ENCODE results near the gene LRRFIP1. TPM values are rescaled to one million over a fixed set of nuclear protein-coding genes. Genes with fewer than 3 reads are reported as not detected.

Gene LRRFIP1
- total RNA-seq, 1 donor from 2014 or later, result 157 TPM

DNA sequence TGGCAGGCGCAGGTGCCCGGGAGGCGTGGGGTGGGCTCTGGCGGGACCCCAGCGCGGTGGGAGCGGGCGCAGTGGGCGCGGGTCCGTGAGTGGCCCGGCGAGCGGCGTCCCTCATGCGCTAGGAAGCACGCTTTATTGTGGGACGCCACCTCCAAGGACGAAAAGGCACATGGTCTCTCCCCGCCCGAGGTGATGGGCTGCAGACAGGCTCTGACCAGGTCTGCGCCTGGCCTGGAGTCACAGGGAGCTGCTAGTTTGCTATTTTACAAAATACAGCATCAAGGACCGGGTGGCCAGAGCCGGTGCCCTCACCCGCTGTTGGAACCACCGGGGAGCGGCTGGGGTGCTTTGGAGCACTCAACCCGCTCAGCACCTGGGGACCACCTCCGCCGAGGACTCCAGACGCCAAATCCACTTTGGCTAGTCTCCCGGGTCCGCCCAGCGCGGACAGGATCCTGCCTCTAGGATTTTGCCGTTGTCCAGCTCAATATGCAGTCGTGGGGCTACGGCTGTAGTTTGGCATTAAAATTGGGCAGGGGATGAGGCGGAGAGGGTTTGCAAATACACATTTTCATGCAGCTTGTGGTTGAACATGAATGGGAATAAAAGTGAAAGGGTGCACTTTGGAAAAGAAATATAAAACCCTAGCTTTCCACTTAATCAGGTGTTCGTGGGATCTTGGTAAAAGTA is 65.4 kb downstream of the LRRFIP1 start:
- intact Hi-C loops (cut with DNase I), result no loop called here
- DNase-seq (ENCODE audit: low spot score), result no peak

DNA sequence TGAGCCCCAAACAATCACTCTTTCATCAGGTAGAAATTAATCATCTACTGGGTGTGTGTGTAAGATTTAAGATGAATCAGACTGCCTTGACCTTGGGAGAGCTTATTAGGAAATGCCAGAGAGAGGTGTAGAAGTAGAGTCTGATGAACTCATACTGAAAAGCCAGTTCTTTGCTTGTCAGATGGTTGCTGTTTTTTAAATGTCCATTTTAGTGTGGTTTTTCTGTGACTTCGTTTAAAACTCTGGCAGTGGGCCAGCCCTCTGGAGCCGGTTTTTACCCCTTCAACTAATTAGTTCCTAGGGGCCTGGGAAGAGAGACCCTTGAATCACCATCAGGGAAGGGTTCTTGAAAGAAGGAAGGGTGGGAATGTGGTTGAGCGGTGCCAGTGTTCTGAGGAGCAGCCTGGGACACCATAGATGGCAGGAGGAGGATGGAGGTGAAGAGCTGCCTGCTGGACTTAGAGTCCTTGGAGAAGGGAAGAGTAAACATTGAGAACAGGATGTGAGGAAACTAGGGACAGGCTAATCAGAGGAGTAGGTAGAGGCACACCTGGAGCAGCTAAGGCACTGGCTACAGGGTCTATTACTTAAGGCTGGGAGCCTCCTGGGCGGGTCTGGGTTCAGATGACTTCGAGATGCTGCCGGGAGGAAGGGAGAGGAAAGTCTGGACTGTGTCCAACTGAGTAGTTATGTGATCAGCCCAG is 66.1 kb downstream of the LRRFIP1 start:
- DNase-seq (ENCODE audit: low spot score), result no peak
- intact Hi-C loops (cut with DNase I), result no loop called here

DNA sequence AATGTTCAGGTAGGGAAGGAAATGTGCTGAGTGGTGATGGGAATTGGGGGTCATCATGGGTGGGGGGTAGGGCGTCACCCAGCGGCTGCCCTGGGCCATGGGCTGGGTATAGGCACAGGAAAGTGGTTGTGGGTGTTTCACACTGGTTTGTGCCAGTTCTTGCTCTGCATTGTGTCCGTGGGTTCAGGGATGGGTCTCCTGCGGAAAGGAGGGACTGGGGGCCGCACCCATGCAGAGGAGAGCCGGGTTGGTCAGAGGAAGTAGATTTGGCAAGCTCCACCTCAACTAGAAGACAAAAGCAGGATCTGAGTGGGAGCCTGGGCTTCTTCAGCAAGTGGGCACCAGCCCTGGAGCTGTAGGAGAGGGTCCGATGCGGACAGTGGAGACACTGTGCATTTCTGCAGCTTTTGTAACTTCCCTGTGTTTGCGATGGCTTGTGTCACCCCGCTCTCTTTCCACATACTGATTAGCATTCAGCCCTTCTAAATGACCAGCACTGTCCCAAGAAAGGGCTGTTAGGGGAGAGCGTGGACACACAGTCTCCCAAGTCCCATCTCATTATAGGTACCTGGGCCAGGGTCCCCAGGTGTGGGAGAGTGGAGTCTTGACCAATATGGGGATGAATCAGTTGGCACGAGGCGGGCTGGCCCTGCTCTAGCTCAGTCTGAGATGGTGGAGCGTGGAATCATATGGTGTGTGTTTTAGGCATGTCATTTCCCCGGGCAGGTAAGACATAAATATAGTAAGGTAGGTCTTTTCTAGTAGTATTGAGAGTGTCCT is 67.2 kb downstream of the LRRFIP1 start:
- DNase-seq (ENCODE audit: low spot score), result no peak
- intact Hi-C loops (cut with DNase I), result loop anchor here (2.0 kb wide), 1 partner anchor 38 kb away; no protein-coding TSS in a partner anchor

DNA sequence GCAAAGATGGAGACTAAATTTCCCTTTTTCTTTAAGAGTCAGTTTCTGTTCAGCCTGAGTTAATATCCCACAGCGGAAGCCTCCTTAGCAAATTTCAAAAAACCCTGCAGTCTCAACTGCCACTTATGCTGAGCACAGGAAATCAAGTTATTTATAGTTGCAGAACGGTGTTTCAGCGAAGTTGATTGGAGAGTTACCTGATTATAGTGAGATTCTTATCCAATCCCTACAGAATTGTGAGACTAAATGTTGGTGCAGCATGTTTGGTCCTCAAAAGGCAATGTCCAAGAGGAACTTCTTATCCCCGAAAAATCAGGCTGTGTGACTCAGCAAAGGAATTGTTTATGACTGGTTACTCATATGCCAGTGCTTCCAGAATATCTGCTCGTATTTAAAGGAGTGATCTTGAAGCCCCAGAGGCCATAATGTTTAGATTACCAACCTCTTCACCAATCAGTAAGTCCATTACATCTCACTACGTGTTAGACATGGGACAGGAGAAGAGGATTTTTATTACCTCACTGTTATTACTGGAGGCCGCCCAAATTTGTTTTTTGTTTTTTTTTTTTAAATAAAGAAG is 67.9 kb downstream of the LRRFIP1 start:
- DNase-seq (ENCODE audit: low spot score), result no peak
- intact Hi-C loops (cut with DNase I), result loop anchor here (2.0 kb wide), 1 partner anchor 38 kb away; no protein-coding TSS in a partner anchor

DNA sequence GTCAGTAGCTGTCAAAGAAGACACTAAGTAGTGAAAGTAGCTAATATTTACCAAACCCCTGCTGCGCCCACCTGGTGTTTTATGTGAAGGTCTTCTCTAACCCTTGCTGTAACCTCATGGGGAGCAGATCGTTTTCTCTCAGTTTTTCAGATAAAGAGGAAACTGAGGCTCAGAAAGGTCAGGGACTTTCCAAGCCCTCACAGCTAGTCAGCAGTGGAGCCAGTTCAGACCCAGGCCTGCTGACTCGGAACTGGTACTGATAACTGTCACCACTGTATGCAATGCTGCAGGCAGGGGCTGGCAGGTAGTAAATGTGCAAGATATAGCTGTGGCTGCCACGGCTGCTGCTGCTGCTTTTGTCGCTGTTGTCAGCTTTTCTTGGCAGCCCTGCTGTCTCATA is 69.1 kb downstream of the LRRFIP1 start:
- intact Hi-C loops (cut with DNase I), result no loop called here
- no peak for DNase-seq (ENCODE audit: low spot score)

DNA sequence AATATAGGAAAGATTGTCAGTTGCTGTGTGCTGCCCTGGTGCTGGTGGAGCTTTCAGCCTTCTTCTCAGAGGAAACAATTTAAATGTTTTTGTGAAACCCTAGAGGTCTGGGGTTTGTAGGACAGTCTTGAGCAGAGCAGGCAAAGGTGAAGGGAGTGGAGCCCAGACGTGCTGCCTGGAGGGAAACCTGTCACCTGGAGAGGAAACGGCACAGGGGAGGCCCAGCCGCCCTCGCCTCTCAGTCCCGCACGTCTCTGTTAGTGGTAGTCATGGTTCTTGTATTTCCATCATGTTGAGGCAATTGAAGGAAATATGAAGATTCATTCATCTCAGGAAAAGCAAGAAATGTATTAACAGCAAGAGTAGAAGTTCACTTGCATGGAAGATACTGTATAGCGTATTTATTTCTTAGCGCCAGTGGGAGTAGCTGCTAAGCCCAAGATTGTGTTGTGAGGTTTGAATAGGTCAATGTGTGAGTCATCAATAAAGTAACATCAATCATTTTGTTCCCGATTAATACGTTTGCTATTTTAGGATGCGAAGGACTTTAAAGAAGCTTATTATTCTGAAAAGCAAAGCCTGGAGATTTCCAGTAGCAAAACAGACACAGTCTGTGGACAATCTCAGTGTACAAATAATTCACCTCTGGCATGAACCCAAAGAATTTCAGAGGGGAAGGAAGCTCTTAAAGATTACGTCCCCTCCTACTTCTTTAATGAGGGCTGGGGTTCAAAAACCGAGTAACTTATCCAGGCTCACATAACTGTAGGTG is 70.4 kb downstream of the LRRFIP1 start:
- intact Hi-C loops (cut with DNase I), result no loop called here

DNA sequence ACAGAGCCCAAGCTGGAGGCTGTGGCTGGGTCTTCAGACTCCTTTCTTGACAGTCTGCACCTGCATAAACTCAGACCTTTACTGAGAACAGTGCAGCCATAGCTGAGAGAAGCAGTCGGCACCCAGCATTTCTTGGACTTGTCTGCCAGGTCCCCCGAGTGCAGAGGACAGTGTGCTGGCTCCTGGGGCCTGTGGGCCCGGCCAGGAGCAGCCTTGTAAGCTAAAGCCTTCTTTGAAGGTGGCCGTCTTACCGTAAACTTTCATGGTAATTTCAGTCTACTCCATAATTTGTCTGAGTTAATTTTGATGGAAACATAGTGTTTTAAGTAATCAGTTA is 70.9 kb downstream of the LRRFIP1 start:
- intact Hi-C loops (cut with DNase I), result no loop called here

More for the DNA sequence above, 70.4 kb downstream of the LRRFIP1 start:
- no peak for DNase-seq (ENCODE audit: low spot score)

DNA sequence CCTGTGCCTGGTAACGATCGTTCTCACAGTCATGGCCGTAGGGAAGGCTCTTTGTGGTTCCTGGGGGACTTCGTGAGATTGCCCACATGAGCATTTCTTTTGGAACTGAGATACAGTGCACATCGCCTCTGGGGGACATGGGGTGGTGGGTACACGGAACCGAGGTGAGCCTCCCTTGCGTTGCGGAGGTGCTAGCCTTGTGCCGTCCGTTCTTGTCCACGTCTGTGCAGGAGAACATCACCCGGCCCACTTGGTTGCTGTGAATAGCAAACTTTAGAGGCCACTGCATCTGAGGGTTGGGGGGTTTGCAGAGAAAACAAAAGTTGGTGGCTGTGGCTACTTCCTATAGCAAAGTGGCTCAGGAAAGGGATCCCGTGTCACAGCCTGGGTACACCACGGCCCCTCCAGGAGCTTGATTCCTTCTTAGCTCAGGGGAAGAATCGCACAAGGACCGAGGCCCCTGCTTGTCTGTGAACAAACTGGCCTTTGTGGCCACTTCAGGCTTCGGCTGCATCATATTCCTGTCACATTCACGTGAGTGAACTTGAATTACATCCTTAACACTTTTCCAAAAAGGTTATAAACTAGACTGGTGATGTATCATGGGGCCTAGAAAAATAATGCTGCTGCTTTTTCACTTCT is 72.6 kb downstream of the LRRFIP1 start:
- intact Hi-C loops (cut with DNase I), result no loop called here
- no peak for DNase-seq (ENCODE audit: low spot score)

More for the DNA sequence above, 70.9 kb downstream of the LRRFIP1 start:
- DNase-seq (ENCODE audit: low spot score), result no peak

DNA sequence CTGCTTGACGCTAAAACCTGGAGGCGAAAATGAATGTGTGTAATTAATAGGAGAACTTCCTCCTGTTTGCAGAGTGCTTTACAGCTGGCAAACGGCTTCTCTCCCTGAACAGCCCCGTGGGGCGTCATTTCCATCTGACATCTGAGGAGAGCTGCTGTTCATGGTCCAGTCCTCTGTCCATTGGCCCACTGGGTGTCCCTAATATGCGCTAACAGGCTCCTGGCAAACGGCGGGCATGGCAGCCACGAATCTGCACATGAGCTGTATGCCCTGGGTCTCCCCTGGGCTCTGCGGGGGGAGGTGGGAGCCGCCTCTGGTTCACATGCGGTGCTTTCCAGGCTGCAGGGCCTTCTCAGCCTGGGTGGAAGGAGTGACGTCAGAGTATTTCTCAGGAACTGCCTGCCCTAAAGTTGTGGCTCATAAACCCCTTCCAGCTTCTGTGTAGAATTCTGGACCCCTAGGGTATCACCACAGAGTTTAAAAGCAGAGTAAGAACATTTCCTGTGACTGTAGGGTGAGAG is 73.2 kb downstream of the LRRFIP1 start:
- no peak for DNase-seq (ENCODE audit: low spot score)
- intact Hi-C loops (cut with DNase I), result no loop called here

DNA sequence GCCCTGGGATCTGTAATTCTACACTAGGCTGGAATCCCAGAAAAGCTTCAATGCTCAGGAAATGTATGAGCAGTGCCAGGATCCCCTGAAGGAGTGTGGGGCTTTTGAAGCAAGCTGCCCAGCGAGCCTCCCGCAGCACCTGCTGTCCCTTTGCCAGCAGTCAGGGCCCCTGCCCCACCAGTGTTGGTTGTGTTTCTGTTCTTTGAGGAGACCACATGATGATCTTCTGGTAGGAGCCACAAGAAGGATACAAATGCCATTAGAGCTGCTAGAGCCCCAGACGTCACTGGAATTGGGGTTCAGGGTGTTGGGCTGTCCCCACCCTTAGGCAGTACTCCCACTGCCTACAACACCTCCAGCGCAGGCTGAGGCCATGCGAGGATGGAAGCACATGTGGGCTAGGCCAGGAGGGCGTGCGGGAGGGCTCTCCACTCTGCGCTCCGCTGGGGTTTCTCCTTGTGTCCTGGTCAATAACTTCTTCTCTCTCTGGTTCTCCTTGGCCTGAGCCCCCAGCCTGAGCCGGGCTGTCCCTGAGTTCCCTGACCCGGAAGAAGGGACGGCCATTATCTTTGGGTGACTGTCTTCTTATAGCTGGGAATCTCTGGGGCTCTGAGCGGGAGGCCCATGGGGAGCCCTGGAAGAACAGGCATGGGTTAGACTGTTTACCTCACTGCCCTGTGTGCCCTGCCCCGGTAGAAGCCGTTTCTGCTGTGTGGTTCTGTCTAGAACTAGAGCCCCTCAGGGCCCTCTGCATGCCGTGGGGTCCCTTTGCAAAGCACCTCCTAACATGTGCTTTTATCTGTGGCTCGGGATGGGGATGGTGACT is 73.9 kb downstream of the LRRFIP1 start:
- DNase-seq (ENCODE audit: low spot score), result no peak
- intact Hi-C loops (cut with DNase I), result no loop called here

DNA sequence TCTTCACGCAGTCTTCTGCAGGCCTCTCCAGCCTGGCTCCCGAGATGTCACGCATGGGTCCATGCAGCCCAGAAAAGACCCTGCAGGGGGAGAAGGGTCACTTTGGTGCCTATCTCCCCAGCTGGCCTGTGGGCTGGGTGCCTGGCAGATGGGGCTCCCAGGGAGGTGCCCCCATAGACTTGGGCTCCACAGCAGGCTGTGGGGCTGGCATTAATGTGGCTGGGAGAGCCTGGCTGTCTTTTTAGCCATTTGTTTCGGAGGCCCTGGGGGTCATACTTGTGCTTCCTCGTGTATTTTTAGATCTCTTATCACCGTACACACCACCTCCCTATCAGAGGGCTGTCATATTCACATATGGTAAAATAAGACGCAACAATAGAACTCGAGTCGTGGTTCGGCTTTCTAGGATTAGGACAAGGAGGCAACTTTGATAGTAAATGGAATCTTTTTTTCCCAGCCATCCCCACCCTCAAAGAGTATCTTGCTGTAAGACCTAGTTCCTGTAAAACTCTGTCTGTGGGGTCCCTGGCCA is 74.5 kb downstream of the LRRFIP1 start:
- intact Hi-C loops (cut with DNase I), result no loop called here
- no peak for DNase-seq (ENCODE audit: low spot score)

DNA sequence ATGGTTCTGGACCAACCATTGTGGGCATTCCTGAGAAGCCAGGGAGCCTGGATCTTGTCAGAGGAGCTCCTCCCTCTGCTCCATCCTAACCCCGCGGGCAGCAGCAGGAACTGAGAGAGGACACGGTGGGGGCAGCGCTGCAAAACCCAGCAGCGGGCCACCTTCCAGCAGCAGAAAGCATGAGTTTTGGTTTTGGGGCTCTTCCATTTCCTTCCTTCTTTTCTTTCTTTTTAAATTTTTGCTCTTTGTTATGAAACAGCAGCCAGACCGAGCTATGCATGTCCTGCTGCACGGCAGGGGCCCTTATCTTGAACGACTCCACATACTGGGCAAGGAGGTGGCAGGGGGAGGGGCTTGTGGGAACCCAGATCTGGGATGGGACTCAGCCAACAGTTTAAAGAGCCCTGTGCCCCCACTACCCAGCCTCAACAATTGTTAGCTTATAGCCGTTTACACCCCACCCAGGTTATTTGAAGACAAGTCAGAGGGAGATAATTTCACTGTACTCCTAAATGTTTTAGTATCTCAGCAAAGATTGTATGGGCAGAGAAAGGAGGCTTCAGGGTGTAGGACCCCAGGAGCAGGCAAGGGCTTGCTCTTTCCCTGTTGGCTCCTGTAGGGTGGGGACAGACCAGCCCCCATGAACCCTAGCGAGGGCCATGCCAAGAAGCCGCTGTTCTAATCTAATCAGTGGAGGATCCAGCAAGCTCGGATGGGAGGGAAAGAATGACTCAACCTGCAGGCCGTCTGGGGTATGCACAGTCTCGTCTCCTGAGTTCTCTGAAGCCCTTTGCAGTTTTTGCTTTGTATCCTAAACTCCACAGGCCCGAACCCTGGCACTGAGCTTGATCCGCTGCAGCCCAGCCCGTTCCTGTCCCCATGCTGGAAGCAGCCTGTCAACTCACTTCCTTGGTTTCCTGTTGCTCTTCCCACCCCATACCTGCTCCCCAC is 75.3 kb downstream of the LRRFIP1 start:
- DNase-seq (ENCODE audit: low spot score), result no peak
- intact Hi-C loops (cut with DNase I), result no loop called here

DNA sequence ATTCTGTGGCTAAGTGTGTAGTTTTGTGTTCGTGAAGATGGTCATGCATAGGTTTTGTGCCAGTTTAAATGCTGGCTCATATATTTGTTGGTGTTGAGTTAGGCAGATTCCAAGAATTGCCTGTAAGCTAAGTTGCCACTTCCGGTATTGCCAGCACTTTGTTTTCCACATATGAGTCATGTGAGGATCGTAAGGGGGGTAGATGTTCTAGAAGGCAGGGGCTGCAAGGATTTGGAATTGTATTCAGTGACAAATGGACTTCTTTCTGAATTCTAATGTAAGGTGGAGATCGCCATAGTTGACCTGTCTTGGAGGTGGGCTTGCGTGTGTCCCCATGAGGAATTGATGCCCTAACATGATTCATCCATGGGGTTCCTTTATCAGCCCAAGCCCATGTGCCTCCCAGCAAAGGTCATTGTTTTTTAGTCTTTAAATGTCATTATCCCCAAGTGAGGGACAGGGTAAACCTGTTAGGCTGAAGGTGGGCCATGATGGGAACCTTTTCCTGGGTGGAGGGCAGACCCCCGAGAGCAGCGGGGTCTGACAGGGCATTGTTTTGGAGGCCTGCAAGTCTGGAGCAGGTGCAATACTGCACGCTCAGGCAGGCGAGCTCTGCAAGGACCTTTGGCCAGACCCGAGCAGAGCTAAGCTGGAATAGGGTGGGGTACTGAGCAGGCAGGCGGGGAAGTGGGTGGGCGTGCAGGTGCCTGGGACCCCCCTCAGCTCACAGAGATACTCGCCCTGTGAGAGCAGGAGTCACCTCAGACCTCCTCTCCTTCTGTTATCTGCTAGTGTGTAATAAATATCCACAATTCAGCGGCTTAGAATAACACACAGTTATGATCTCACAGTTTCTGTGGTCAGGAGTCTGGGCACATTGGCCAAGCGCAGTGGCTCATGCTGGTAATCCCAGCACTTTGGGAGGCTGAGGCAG is 77.4 kb downstream of the LRRFIP1 start:
- no peak for DNase-seq (ENCODE audit: low spot score)
- intact Hi-C loops (cut with DNase I), result no loop called here

DNA sequence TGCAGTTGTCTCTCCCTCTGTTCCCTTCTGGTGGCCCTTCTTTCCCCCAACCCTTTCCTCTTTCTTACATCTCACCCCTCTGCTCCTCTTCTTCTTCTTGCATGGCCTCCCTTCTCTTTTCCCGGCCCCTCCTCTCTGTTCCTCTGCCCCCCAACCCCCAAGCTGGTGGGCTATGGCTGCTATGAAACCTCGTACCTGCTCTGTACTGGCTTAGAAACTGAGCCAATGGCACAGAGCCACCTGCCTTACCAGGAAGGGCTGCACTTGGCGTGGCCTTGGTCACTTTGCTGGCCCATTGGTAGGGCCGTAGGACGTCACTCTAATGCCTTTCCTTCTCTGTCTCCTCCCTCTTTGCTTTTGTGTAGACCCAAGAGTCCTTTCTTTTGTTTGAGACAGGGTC is 78.9 kb downstream of the LRRFIP1 start:
- intact Hi-C loops (cut with DNase I), result no loop called here
- no peak for DNase-seq (ENCODE audit: low spot score)

DNA sequence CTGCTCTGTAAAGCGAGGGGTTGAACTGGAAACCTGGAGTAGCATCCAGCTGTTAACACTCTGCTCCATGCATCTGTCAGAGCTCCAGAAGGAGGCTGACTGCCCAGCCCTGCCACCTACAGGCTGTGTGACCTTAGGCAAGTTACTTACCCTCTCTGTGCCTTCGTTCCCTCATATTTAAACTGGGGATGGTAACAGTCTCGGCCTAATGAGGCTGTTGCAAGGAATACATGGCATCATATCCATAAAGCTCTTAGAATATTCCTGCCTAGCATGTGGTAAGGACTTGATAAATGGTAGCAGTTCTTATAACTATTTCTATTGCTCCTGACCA is 80.6 kb downstream of the LRRFIP1 start:
- intact Hi-C loops (cut with DNase I), result no loop called here
- no peak for DNase-seq (ENCODE audit: low spot score)

DNA sequence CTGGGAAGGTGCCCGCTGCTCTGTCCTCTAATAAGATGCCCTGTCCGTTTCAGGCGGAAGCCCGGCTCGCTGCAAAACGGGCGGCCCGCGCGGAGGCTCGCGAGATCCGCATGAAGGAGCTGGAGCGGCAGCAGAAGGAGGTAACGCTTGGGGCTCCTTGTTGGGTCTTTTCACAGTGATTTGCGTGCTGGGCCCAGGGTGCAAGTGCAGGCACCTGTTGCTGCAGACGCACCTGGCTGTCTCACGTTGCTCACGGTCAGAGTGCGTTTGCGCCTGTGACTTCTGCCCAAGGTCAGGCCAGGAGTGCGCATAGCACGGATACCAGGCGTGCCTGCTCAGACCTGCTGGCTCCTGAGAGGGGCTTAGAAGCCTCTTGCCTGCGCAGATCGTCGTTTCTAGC is 81.1 kb downstream of the LRRFIP1 start:
- intact Hi-C loops (cut with DNase I), result no loop called here
- DNase-seq (ENCODE audit: low spot score), result no peak

All from cardiac septum (tissue), 1 donor.